Activated naive CD4-positive, alpha-beta T cell treated with anti-CD3 and anti-CD28 coated beads, Interleukin-2, amount 50 U/mL, for 72 hours (primary cell): ENCODE data around the gene VWA2. TPM values are rescaled to one million over a fixed set of nuclear protein-coding genes. Genes with fewer than 3 reads are reported as not detected.

Experiments
- ATAC-seq, 2 donors: fragments of 150-1000 bp; cut with Tn5 transposase; 2 replicates each; pipeline ENCODE4 v1.10.0; 2021; ENCODE audit warnings: mild to moderate bottlenecking in 2 of 2, moderate library complexity in 2 of 2
- DNase-seq, 2 donors: peaks; one replicate each; pipeline ENCODE4 v3.0.0; 2021 to 2022; ENCODE audit warnings: low spot score in 2 of 2
- H3K27ac Mint-ChIP-seq, 2 donors: one replicate each; pipeline ENCODE4 v1.8.0; 2022; ENCODE audit warnings: mild to moderate bottlenecking in 2 of 2, mixed read lengths in 2 of 2
- H3K36me3 Mint-ChIP-seq, 2 donors: one replicate each; pipeline ENCODE4 v1.8.0; 2022; ENCODE audit warnings: mixed read lengths in 2 of 2
- H3K9me3 Mint-ChIP-seq, 2 donors: one replicate each; pipeline ENCODE4 v1.8.0; 2022; ENCODE audit warnings: mixed read lengths in 2 of 2
- total RNA-seq, 2 donors: library from RNA; stranded (reverse); gene quantifications; one replicate each; pipeline ENCODE4 v1.2.3, GENCODE V29; 2022

The VWA2 gene
- total RNA-seq, 2 donors from 2014 or later = 0.08 TPM; not detected in 1

GRCh38 chr10:114262496-114262895 is 23.4 kb downstream of the VWA2 start:
- no peak for DNase-seq
- H3K27ac Mint-ChIP-seq = no peak overlapping the region

GRCh38 chr10:114265392-114266053 is 26.5 kb downstream of the VWA2 start:
- ATAC-seq (no peak), DNase-seq (no peak)
- Mint-ChIP-seq H3K36me3 (no peaks in the 10 kb centered on the region), H3K9me3 (no peaks in the 10 kb centered on the region), H3K27ac (no peak overlapping the region)

More at GRCh38 chr10:114262496-114262895, 23.4 kb downstream of the VWA2 start:
- no peak for ATAC-seq
- H3K9me3 Mint-ChIP-seq = no peaks in the 10 kb centered on the region
- H3K36me3 Mint-ChIP-seq = no peaks in the 10 kb centered on the region

GRCh38 chr10:114266521-114266920 is 27.5 kb downstream of the VWA2 start:
- Mint-ChIP-seq H3K36me3 (no peaks in the 10 kb centered on the region), H3K9me3 (no peaks in the 10 kb centered on the region), H3K27ac (peak overlapping the region in 1 of 2 donors; percentile 72)
- no peak for ATAC-seq
- DNase-seq = no peak

- no peaks in the 10 kb centered on the region for H3K36me3 Mint-ChIP-seq
- no peaks in the 10 kb centered on the region for H3K9me3 Mint-ChIP-seq
- DNase-seq (no peak), ATAC-seq (no peak)
- H3K27ac Mint-ChIP-seq = no peak overlapping the region
These were observed 32.2 kb downstream of the VWA2 start for GRCh38 chr10:114271075-114271778.

GRCh38 chr10:114271779-114272167 is 32.7 kb downstream of the VWA2 start:
- no peaks in the 10 kb centered on the region for H3K9me3 Mint-ChIP-seq
- DNase-seq (no peak), ATAC-seq (no peak)
- H3K36me3 Mint-ChIP-seq = no peaks in the 10 kb centered on the region
- no peak overlapping the region for H3K27ac Mint-ChIP-seq

- Mint-ChIP-seq H3K36me3 (no peaks in the 10 kb centered on the region), H3K27ac (no peak overlapping the region), H3K9me3 (no peaks in the 10 kb centered on the region)
- ATAC-seq (no peak), DNase-seq (no peak)
These were observed 33.6 kb downstream of the VWA2 start for GRCh38 chr10:114272696-114273095.

GRCh38 chr10:114273910-114274309 is 34.9 kb downstream of the VWA2 start:
- Mint-ChIP-seq H3K36me3 (no peaks in the 10 kb centered on the region), H3K9me3 (no peaks in the 10 kb centered on the region), H3K27ac (no peak overlapping the region)
- no peak for DNase-seq
- no peak for ATAC-seq

- H3K36me3 Mint-ChIP-seq = no peaks in the 10 kb centered on the region
- no peak overlapping the region for H3K27ac Mint-ChIP-seq
- ATAC-seq = no peak
These were observed 35.8 kb downstream of the VWA2 start for GRCh38 chr10:114274616-114275453.

GRCh38 chr10:114276066-114276465 is 37.0 kb downstream of the VWA2 start:
- Mint-ChIP-seq H3K9me3 (no peaks in the 10 kb centered on the region), H3K36me3 (no peaks in the 10 kb centered on the region), H3K27ac (no peak overlapping the region)
- no peak for ATAC-seq
- no peak for DNase-seq

More at GRCh38 chr10:114274616-114275453, 35.8 kb downstream of the VWA2 start:
- H3K9me3 Mint-ChIP-seq = no peaks in the 10 kb centered on the region
- DNase-seq = no peak

GRCh38 chr10:114276671-114277070 is 37.6 kb downstream of the VWA2 start:
- DNase-seq (no peak), ATAC-seq (no peak)
- H3K27ac Mint-ChIP-seq = no peak overlapping the region
- H3K36me3 Mint-ChIP-seq = no peaks in the 10 kb centered on the region
- H3K9me3 Mint-ChIP-seq = no peaks in the 10 kb centered on the region

- no peak overlapping the region for H3K27ac Mint-ChIP-seq
- DNase-seq (no peak), ATAC-seq (no peak)
- H3K36me3 Mint-ChIP-seq = no peaks in the 10 kb centered on the region
- no peaks in the 10 kb centered on the region for H3K9me3 Mint-ChIP-seq
These were observed 39.3 kb downstream of the VWA2 start for GRCh38 chr10:114278140-114278883.

GRCh38 chr10:114278884-114279191 is 39.8 kb downstream of the VWA2 start:
- DNase-seq = no peak
- no peaks in the 10 kb centered on the region for H3K36me3 Mint-ChIP-seq
- no peak overlapping the region for H3K27ac Mint-ChIP-seq
- ATAC-seq = no peak
- H3K9me3 Mint-ChIP-seq = no peaks in the 10 kb centered on the region

- Mint-ChIP-seq H3K36me3 (no peaks in the 10 kb centered on the region), H3K27ac (no peak overlapping the region), H3K9me3 (no peaks in the 10 kb centered on the region)
- DNase-seq = no peak
- ATAC-seq = no peak
These were observed 40.2 kb downstream of the VWA2 start for GRCh38 chr10:114279289-114279688.

- H3K36me3 Mint-ChIP-seq = no peaks in the 10 kb centered on the region
- DNase-seq (no peak), ATAC-seq (no peak)
- no peaks in the 10 kb centered on the region for H3K9me3 Mint-ChIP-seq
- H3K27ac Mint-ChIP-seq = no peak overlapping the region
These were observed 41.0 kb downstream of the VWA2 start for GRCh38 chr10:114279901-114280644.

GRCh38 chr10:114281006-114281405 is 42.0 kb downstream of the VWA2 start:
- Mint-ChIP-seq H3K36me3 (no peaks in the 10 kb centered on the region), H3K27ac (no peak overlapping the region), H3K9me3 (no peaks in the 10 kb centered on the region)
- ATAC-seq (no peak), DNase-seq (no peak)

- Mint-ChIP-seq H3K9me3 (no peaks in the 10 kb centered on the region), H3K27ac (no peak overlapping the region)
These were observed 42.4 kb downstream of the VWA2 start for GRCh38 chr10:114281461-114281860.

More at GRCh38 chr10:114281461-114281860, 42.4 kb downstream of the VWA2 start:
- DNase-seq (no peak), ATAC-seq (no peak)
- H3K36me3 Mint-ChIP-seq = no peaks in the 10 kb centered on the region
